A673 (cell line): ENCODE measurements around the gene LDLRAD3.

Experiments
- CTCF ChIP-seq: fragments of 300-800, 200-600 bp; sonication (generic); conservative IDR thresholded peaks from 2 replicates; pipeline ENCODE4 v1.5.1; 2017; ENCODE audit warnings: low read depth, mild to moderate bottlenecking, antibody characterized with exemption, low read length, moderate library complexity, mixed read lengths
- EZH2 ChIP-seq: fragments of 200-600 bp; sonication (generic); IDR thresholded peaks from 2 replicates; pipeline ENCODE4 v1.6.1; 2017; ENCODE audit warnings: borderline replicate concordance, low read depth, mild to moderate bottlenecking, mixed read lengths, antibody characterized with exemption, low read length; ENCODE audit not compliant: poor library complexity, severe bottlenecking

- TF ChIP-seq EZH2 (no peak), CTCF (no peak)
Measured at GRCh38 chr11:36248436-36248835, 304.6 kb downstream of the LDLRAD3 start.
